HCT116 (cell line): Measurements from ENCODE around the gene NELL1. TPM values are rescaled to one million over a fixed set of nuclear protein-coding genes. Genes with fewer than 3 reads are reported as not detected.

Experiments used
- ATAC-seq: fragments of 200-7000 bp; cut with Tn5 transposase; 2 replicates; pipeline ENCODE4 v1.9.1; 2020; ENCODE audit warnings: mild to moderate bottlenecking, moderate library complexity
- BruUV-seq: library from RNA; stranded (reverse); fragments of 400-500 nt; replicated peaks from 2 replicates; lab custom pipeline; 2021; lab: Mats Ljungman, UMichigan
- CTCF ChIA-PET: fragments of 300-600 bp; sonication (Branson Sonifier 250); formaldehyde crosslinking; loops from one replicate; lab custom pipeline; 2021; ENCODE audit warnings: antibody characterized with exemption; lab: Charles Lee
- POLR2A ChIA-PET: fragments of 300-600, 350-600 bp; sonication (Branson Sonifier 250); formaldehyde crosslinking; loops from one replicate; lab custom pipeline; 2021; ENCODE audit warnings: antibody characterized with exemption; lab: Charles Lee
- RAD21 ChIA-PET, 2 experiments: fragments of 300-600 bp; sonication (Branson Sonifier 250); formaldehyde crosslinking; loops; one replicate each; lab custom pipeline; 2023; ENCODE audit warnings: low total read pairs in 2 of 2; ENCODE audit not compliant: uncharacterized antibody in 2 of 2, unreplicated experiment in 2 of 2, low non-redundant PET in 1 of 2; lab: Charles Lee
- DNase-seq: peaks from one replicate; pipeline ENCODE4 v3.0.0-alpha.2; 2010; ENCODE audit warnings: low read depth, low spot score
- H2AFZ ChIP-seq: fragments of 200-600 bp; shearing (Covaris generic), sonication (generic); 2 replicates; pipeline ENCODE4 v1.6.1; 2017; ENCODE audit warnings: low read depth, mixed run types, mixed read lengths, antibody characterized with exemption, low read length; ENCODE audit not compliant: poor library complexity, severe bottlenecking
- H3K27ac ChIP-seq: 2 replicates; pipeline ENCODE4 v1.5.1; 2012; ENCODE audit warnings: low read depth, low read length
- H3K27me3 ChIP-seq: fragments of 200-600 bp; sonication (generic); 2 replicates; pipeline ENCODE4 v1.6.1; 2016; ENCODE audit warnings: mixed run types, low read length, mixed read lengths; ENCODE audit not compliant: insufficient read depth
- H3K36me3 ChIP-seq, 2 experiments: fragments of 200-500 bp in 1 of 2; fragments of 200-600 bp in 1 of 2; sonication (Bioruptor generic) in 1 of 2; sonication (generic) in 1 of 2; 2 replicates each; pipeline versions ENCODE4 v1.5.1 to v1.6.1; 2014 to 2016; ENCODE audit warnings: low read length in 2 of 2, inconsistent platforms in 1 of 2, mixed read lengths in 1 of 2, mixed run types in 1 of 2; ENCODE audit not compliant: insufficient read depth in 2 of 2, control insufficient read depth in 1 of 2
- H3K4me1 ChIP-seq, 2 experiments: fragments of 200-600 bp in 1 of 2; sonication (generic) in 1 of 2; 2 replicates each; pipeline versions ENCODE4 v1.5.1 to v1.6.1; 2012 to 2017; ENCODE audit warnings: low read length in 2 of 2, inconsistent platforms in 1 of 2, mild to moderate bottlenecking in 1 of 2, mixed read lengths in 1 of 2, mixed run types in 1 of 2, moderate library complexity in 1 of 2; ENCODE audit not compliant: insufficient read depth in 2 of 2, control insufficient read depth in 1 of 2
- H3K4me2 ChIP-seq: fragments of 200-600 bp; sonication (generic); 2 replicates; pipeline ENCODE4 v1.6.1; 2017; ENCODE audit warnings: mixed run types, low read length, mixed read lengths
- H3K4me3 ChIP-seq, 2 experiments: fragments of 200-600 bp in 1 of 2; sonication (generic) in 1 of 2; replicated peaks in 1 of 2; 2 replicates each; pipeline ENCODE4 v1.5.1; 2011 to 2016; ENCODE audit warnings: low read length in 2 of 2, control low read depth in 1 of 2, low read depth in 1 of 2, mild to moderate bottlenecking in 1 of 2, mixed read lengths in 1 of 2, mixed run types in 1 of 2
- H3K79me2 ChIP-seq: fragments of 200-600 bp; sonication (generic); 2 replicates; pipeline ENCODE4 v1.6.1; 2017; ENCODE audit warnings: mild to moderate bottlenecking, mixed run types, low read length, moderate library complexity, mixed read lengths; ENCODE audit not compliant: insufficient read depth
- H3K9ac ChIP-seq: fragments of 200-600 bp; sonication (generic); 2 replicates; pipeline ENCODE4 v1.6.1; 2016; ENCODE audit warnings: low read length, mixed read lengths
- H3K9me2 ChIP-seq: fragments of 200-600 bp; sonication (generic), shearing (Covaris generic); 2 replicates; pipeline ENCODE4 v1.6.1; 2017; ENCODE audit warnings: mixed run types, mild to moderate bottlenecking, moderate library complexity; ENCODE audit not compliant: insufficient read depth
- H3K9me3 ChIP-seq, 2 experiments: fragments of 200-500 bp in 1 of 2; fragments of 200-600 bp in 1 of 2; sonication (Bioruptor generic) in 1 of 2; sonication (generic) in 1 of 2; 2 replicates each; pipeline ENCODE4 v1.6.1; 2014 to 2017; ENCODE audit warnings: low read length in 2 of 2, mixed read lengths in 2 of 2, inconsistent platforms in 1 of 2, low read depth in 1 of 2, mild to moderate bottlenecking in 1 of 2, mixed run types in 1 of 2, moderate library complexity in 1 of 2; ENCODE audit not compliant: control insufficient read depth in 1 of 2, insufficient read depth in 1 of 2
- H4K20me1 ChIP-seq: fragments of 200-600 bp; sonication (generic), shearing (Covaris generic); 2 replicates; pipeline ENCODE4 v1.6.1; 2017; ENCODE audit warnings: mixed run types, mild to moderate bottlenecking, moderate library complexity; ENCODE audit not compliant: insufficient read depth
- CBX3 ChIP-seq: IDR thresholded peaks from 2 replicates; pipeline ENCODE4 v1.6.1; 2012; ENCODE audit warnings: low read depth
- CEBPB ChIP-seq: IDR thresholded peaks from 2 replicates; pipeline ENCODE4 v1.6.1; 2012; ENCODE audit warnings: low read depth
- EZH2 ChIP-seq: fragments of 200-600 bp; sonication (generic); IDR thresholded peaks from 2 replicates; pipeline ENCODE4 v1.6.1; 2017; ENCODE audit warnings: antibody characterized with exemption, mixed run types
- EZH2phosphoT487 ChIP-seq: fragments of 200-600 bp; IDR thresholded peaks from 2 replicates; pipeline ENCODE4 v1.6.1; 2018; ENCODE audit warnings: antibody characterized with exemption, borderline replicate concordance
- FOSL1 ChIP-seq: IDR thresholded peaks from 2 replicates; pipeline ENCODE4 v1.6.1; 2012; ENCODE audit warnings: low read depth
- JUND ChIP-seq: IDR thresholded peaks from 2 replicates; pipeline ENCODE4 v1.6.1; 2012
- RAD21 ChIP-seq: IDR thresholded peaks from 2 replicates; pipeline ENCODE4 v1.6.1; 2012; ENCODE audit warnings: low read depth, mild to moderate bottlenecking
- SRF ChIP-seq: IDR thresholded peaks from 2 replicates; pipeline ENCODE4 v1.6.1; 2012; ENCODE audit warnings: low read depth
- ZFX ChIP-seq: fragments of 450-650 bp; IDR thresholded peaks from 2 replicates; pipeline ENCODE4 v1.6.1; 2017
- ZNF274 ChIP-seq: fragments of 200-500 bp; sonication (Bioruptor generic); IDR thresholded peaks from 2 replicates; pipeline ENCODE4 v1.6.1; 2014; ENCODE audit warnings: mild to moderate bottlenecking, low read depth, low read length, inconsistent platforms
- intact Hi-C: fragments of 100-400 bp; cut with micrococcal nuclease; formaldehyde crosslinking; loops from 2 replicates; pipeline ENCODE4 v1.10.0; 2022
- total RNA-seq: library from RNA; stranded (reverse); gene quantifications from one replicate; pipeline ENCODE4 v1.2.1, GENCODE V29; 2021; ENCODE audit not compliant: unreplicated experiment
- TF ChIP-seq, protein P1 (sequence below): IDR thresholded peaks from 2 replicates; pipeline ENCODE4 v1.6.1; 2011; ENCODE audit warnings: mild to moderate bottlenecking, low read length, moderate library complexity; ENCODE audit not compliant: insufficient replicate concordance; ENCODE audit errors: extremely low read depth
- TF ChIP-seq, protein P2 (sequence below): IDR thresholded peaks from 2 replicates; pipeline ENCODE4 v1.6.1; 2012

NELL1 gene
- total RNA-seq, 1 experiment from 2014 or later: not detected

DNA sequence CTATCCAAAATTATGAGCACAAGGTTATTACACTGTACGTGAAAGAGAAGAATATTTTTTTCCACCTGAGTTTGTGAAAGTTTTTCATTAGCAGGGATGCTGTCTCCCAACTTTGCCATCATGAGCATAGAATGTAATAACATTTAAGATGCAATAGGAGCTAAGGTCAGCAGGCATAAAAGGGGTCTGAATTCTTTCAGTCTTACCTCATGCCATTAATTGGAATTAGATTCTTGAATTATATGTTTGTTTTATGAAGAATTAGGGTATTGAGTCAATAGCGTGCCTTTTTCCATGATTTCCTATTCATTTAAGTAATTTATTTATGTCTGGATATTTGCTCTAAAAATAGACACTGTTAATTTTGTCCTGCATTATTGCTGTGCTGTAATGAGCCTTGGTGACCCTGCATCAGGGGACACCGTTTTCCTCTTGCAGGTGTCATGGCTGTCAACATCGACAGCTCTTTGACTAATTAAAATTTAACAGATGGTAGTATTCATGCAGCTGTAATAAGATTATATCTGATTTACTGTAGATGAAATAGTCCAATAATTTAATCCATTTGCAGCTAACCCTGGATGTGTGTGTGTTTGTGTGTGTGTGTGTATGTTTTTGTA, 637.5 kb downstream of the NELL1 start:
- no peak overlapping the region for H3K4me3 ChIP-seq
- intact Hi-C loops: no loop called here
- H3K9me2 ChIP-seq: no peaks in the 10 kb centered on the region
- no peak for DNase-seq
- ChIA-PET RAD21 (no interaction called here), CTCF (no interaction called here), POLR2A (no interaction called here)
- H2AFZ ChIP-seq: no peak overlapping the region
- no peaks in the 10 kb centered on the region for H4K20me1 ChIP-seq
- no peak for ATAC-seq
- no peaks in the 10 kb centered on the region for H3K27me3 ChIP-seq
- H3K4me2 ChIP-seq: no peak overlapping the region
- H3K79me2 ChIP-seq: no peaks in the 10 kb centered on the region
- H3K36me3 ChIP-seq: no peaks in the 10 kb centered on the region
- no peak overlapping the region for H3K9ac ChIP-seq
- H3K4me1 ChIP-seq: no peaks in the 10 kb centered on the region
- TF ChIP-seq FOSL1 (no peak), RAD21 (no peak), SRF (no peak), EZH2phosphoT487 (no peak), ZFX (no peak), EZH2 (no peak), CEBPB (no peak), JUND (no peak), CBX3 (no peak), ZNF274 (no peak)
- TF ChIP-seq, protein P1, sequence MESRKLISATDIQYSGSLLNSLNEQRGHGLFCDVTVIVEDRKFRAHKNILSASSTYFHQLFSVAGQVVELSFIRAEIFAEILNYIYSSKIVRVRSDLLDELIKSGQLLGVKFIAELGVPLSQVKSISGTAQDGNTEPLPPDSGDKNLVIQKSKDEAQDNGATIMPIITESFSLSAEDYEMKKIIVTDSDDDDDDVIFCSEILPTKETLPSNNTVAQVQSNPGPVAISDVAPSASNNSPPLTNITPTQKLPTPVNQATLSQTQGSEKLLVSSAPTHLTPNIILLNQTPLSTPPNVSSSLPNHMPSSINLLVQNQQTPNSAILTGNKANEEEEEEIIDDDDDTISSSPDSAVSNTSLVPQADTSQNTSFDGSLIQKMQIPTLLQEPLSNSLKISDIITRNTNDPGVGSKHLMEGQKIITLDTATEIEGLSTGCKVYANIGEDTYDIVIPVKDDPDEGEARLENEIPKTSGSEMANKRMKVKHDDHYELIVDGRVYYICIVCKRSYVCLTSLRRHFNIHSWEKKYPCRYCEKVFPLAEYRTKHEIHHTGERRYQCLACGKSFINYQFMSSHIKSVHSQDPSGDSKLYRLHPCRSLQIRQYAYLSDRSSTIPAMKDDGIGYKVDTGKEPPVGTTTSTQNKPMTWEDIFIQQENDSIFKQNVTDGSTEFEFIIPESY: no peak
- TF ChIP-seq, protein P2, sequence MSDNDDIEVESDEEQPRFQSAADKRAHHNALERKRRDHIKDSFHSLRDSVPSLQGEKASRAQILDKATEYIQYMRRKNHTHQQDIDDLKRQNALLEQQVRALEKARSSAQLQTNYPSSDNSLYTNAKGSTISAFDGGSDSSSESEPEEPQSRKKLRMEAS: no peak
- no TSS peak for BruUV-seq
- H3K9me3 ChIP-seq: peaks cover 3 to 9% of the 10 kb centered on the region in 2 experiments; a peak in 2 of 4 replicates
- H3K27ac ChIP-seq: no peak overlapping the region
